HEK293 (cell line): ENCODE data around the gene SUSD4.

Experiments used
- CTCF ChIA-PET: fragments of 350-600 bp; formaldehyde crosslinking; extraction: SDS; loops from one replicate; lab custom pipeline; 2021; ENCODE audit warnings: antibody characterized with exemption; lab: Yijun Ruan, JAX
- POLR2A ChIA-PET: fragments of 300-600 bp; formaldehyde crosslinking; extraction: SDS; loops from one replicate; lab custom pipeline; 2020; ENCODE audit warnings: antibody characterized with exemption, inconsistent platforms; lab: Yijun Ruan, JAX
- H3K27ac ChIP-seq: fragments of 200-500 bp; sonication (Bioruptor generic); 2 replicates; pipeline ENCODE4 v1.5.1; 2014; ENCODE audit warnings: low read depth, low read length, control low read depth, inconsistent platforms; ENCODE audit errors: extremely low read depth
- H3K36me3 ChIP-seq, 2 experiments: fragments of 200-500 bp in 1 of 2; sonication (Bioruptor generic) in 1 of 2; 1 replicate in 1 of 2; 2 replicates in 1 of 2; pipeline ENCODE4 v1.5.1; 2014 to 2017; ENCODE audit warnings: inconsistent platforms in 2 of 2, low read length in 2 of 2; ENCODE audit not compliant: control insufficient read depth in 2 of 2, insufficient read depth in 1 of 2
- H3K4me1 ChIP-seq: fragments of 200-500 bp; sonication (Bioruptor generic); 2 replicates; pipeline ENCODE4 v1.5.1; 2014; ENCODE audit warnings: mild to moderate bottlenecking, low read length, inconsistent platforms; ENCODE audit not compliant: control insufficient read depth, insufficient read depth
- H3K4me3 ChIP-seq: 2 replicates; pipeline ENCODE4 v1.5.1; 2011; ENCODE audit warnings: low read depth, mild to moderate bottlenecking, control low read depth, low read length, moderate library complexity
- H3K9me3 ChIP-seq: fragments of 200-500 bp; sonication (Bioruptor generic); 2 replicates; pipeline ENCODE4 v1.5.1; 2014; ENCODE audit warnings: low read depth, low read length, inconsistent platforms; ENCODE audit not compliant: control insufficient read depth, insufficient read depth
- EGR2 ChIP-seq: fragments of 450-650 bp; formaldehyde crosslinking; IDR thresholded peaks from 2 replicates; pipeline ENCODE4 v1.5.1; 2016; ENCODE audit warnings: low read depth, missing biosample characterization, missing genetic modification characterization
- HOXC10 ChIP-seq: sonication (generic); formaldehyde crosslinking; IDR thresholded peaks from 2 replicates; pipeline ENCODE4 v1.8.1; 2023; ENCODE audit warnings: mild to moderate bottlenecking, missing genetic modification reagents
- KLF1 ChIP-seq: fragments of 450-650 bp; formaldehyde crosslinking; IDR thresholded peaks from 2 replicates; pipeline ENCODE4 v1.5.1; 2016; ENCODE audit warnings: missing biosample characterization, missing genetic modification characterization
- KLF9 ChIP-seq: fragments of 450-650 bp; formaldehyde crosslinking; IDR thresholded peaks from 2 replicates; pipeline ENCODE4 v1.5.1; 2016; ENCODE audit warnings: missing biosample characterization, missing genetic modification characterization, low read depth
- SETDB1 ChIP-seq: IDR thresholded peaks from one replicate; pipeline ENCODE4 v1.6.1; 2017; ENCODE audit warnings: mild to moderate bottlenecking, low read length, moderate library complexity, mixed read lengths; ENCODE audit not compliant: insufficient read length
- SP3 ChIP-seq: fragments of 450-650 bp; formaldehyde crosslinking; IDR thresholded peaks from 2 replicates; pipeline ENCODE4 v1.5.1; 2016; ENCODE audit warnings: missing biosample characterization, missing genetic modification characterization
- YY2 ChIP-seq: fragments of 450-650 bp; formaldehyde crosslinking; IDR thresholded peaks from 2 replicates; pipeline ENCODE4 v1.5.1; 2016; ENCODE audit warnings: missing biosample characterization, missing genetic modification characterization
- ZBTB7A ChIP-seq: fragments of 450-650 bp; formaldehyde crosslinking; IDR thresholded peaks from 2 replicates; pipeline ENCODE4 v1.5.1; 2016; ENCODE audit warnings: low read depth, missing biosample characterization, missing genetic modification characterization
- ZNF114 ChIP-seq: fragments of 450-650 bp; formaldehyde crosslinking; IDR thresholded peaks from 2 replicates; pipeline ENCODE4 v1.5.0; 2017; ENCODE audit warnings: missing biosample characterization, missing genetic modification characterization
- ZNF133 ChIP-seq: fragments of 450-650 bp; formaldehyde crosslinking; IDR thresholded peaks from 2 replicates; pipeline ENCODE4 v1.5.1; 2016; ENCODE audit warnings: missing biosample characterization, missing genetic modification characterization
- ZNF138 ChIP-seq: fragments of 450-650 bp; formaldehyde crosslinking; IDR thresholded peaks from 2 replicates; pipeline ENCODE4 v1.5.1; 2016; ENCODE audit warnings: missing biosample characterization, missing genetic modification characterization, borderline replicate concordance
- ZNF23 ChIP-seq: fragments of 450-650 bp; formaldehyde crosslinking; IDR thresholded peaks from 2 replicates; pipeline ENCODE4 v1.5.1; 2016; ENCODE audit warnings: missing biosample characterization, missing genetic modification characterization, borderline replicate concordance
- ZNF24 ChIP-seq: fragments of 450-650 bp; formaldehyde crosslinking; IDR thresholded peaks from 2 replicates; pipeline ENCODE4 v1.5.1; 2016; ENCODE audit warnings: missing biosample characterization, missing genetic modification characterization
- ZNF302 ChIP-seq: fragments of 450-650 bp; formaldehyde crosslinking; IDR thresholded peaks from 2 replicates; pipeline ENCODE4 v1.5.1; 2016; ENCODE audit warnings: missing biosample characterization, missing genetic modification characterization, low read depth
- ZNF311 ChIP-seq: fragments of 450-650 bp; formaldehyde crosslinking; IDR thresholded peaks from 2 replicates; pipeline ENCODE4 v1.5.1; 2017; ENCODE audit warnings: missing biosample characterization, missing genetic modification characterization, borderline replicate concordance
- ZNF530 ChIP-seq: fragments of 450-650 bp; formaldehyde crosslinking; IDR thresholded peaks from 2 replicates; pipeline ENCODE4 v1.5.1; 2016; ENCODE audit warnings: low read depth, missing biosample characterization, missing genetic modification characterization
- ZNF624 ChIP-seq: fragments of 450-650 bp; formaldehyde crosslinking; IDR thresholded peaks from 2 replicates; pipeline ENCODE4 v1.5.1; 2017; ENCODE audit warnings: missing biosample characterization, missing genetic modification characterization
- ZNF664 ChIP-seq: fragments of 450-650 bp; formaldehyde crosslinking; IDR thresholded peaks from 2 replicates; pipeline ENCODE4 v1.5.1; 2016; ENCODE audit warnings: missing biosample characterization, missing genetic modification characterization
- ZNF768 ChIP-seq: fragments of 450-650 bp; formaldehyde crosslinking; IDR thresholded peaks from 2 replicates; pipeline ENCODE4 v1.5.1; 2018; ENCODE audit warnings: missing biosample characterization, mild to moderate bottlenecking, missing genetic modification characterization
- ZSCAN30 ChIP-seq: fragments of 450-650 bp; IDR thresholded peaks from 2 replicates; pipeline ENCODE4 v1.5.1; 2018; ENCODE audit warnings: missing biosample characterization, mild to moderate bottlenecking, missing genetic modification characterization, moderate library complexity
- ZXDB ChIP-seq: fragments of 450-650 bp; formaldehyde crosslinking; IDR thresholded peaks from 2 replicates; pipeline ENCODE4 v1.5.1; 2016; ENCODE audit warnings: missing biosample characterization, missing genetic modification characterization
- TF ChIP-seq, protein P1 (sequence below): fragments of 450-650 bp; formaldehyde crosslinking; IDR thresholded peaks from 2 replicates; pipeline ENCODE4 v1.5.1; 2016; ENCODE audit warnings: missing biosample characterization, missing genetic modification characterization, borderline replicate concordance
- TF ChIP-seq, protein P2 (sequence below): fragments of 450-650 bp; formaldehyde crosslinking; IDR thresholded peaks from 2 replicates; pipeline ENCODE4 v1.5.1; 2016; ENCODE audit warnings: missing biosample characterization, missing genetic modification characterization, borderline replicate concordance

SUSD4 gene

DNA sequence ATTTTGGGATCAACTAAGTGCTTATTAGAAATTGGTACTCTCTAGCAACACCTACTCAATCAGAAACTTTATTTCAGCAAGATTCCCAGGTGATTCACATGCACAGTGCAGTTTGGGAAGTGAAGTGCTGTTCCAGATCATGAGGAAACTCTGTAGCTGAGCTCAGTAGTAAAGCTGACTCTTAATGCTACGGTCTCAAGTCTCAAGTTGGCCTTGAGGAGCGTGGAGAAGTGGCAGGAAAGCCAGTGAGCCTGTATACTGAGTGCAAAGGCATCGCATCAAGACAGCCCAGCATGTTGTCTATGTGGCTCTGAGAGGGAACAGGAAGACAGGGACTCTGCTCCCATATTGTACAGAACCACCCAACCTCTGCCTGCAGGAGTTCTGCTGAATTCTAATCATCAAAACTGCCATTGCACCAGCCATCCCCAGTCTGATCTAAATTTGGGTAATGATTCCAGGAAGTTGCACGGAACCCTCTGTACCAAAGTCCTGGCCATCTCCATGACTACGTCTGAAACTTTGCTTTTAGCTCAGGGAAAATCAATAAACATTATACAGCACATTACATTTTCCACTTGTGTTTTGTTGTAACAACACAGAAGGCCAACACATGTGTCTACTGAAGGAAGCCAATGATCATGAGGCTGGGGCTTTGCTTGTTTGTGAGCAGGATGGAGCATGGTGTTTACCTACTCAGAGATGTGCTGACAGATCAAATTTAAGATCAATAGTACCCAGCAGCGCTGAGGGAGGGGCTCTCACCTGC is 115.8 kb downstream of the SUSD4 start:
- POLR2A ChIA-PET = no interaction called here

DNA sequence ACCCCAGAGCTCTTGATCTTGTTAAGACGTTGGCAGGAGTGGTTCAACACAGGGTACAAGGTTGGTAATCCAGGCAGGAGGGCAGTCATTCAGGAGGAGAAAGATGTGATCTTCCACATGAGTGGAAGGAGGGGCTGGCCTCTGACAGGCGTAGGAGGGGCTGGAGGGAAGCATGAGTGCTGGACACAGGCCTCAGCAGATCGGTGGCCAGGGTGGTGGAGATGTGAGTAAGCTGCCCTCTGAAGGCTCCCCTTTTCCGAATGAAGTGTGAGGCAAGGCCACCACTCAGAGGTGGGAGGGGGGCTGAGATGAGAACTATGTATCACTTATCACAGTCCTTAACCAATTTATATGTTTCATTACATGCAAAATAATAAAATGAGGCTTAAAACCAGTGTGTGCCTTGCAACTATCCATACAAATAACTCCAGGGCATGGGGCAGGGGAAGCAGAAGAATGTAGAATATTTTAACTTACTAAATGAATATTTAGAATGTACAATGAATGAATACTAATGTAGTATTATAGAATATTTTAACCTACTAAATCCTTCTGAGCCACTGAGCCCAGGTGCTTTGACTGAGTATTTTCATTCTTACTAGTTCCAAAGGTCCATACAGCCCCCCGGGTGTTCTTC is 117.4 kb downstream of the SUSD4 start:
- H3K4me1 ChIP-seq = peaks cover 3% of the 10 kb centered on the region; the same call in 1 of the 2 replicates
- ChIA-PET CTCF (no interaction called here), POLR2A (no interaction called here)

More for the DNA sequence above, 115.8 kb downstream of the SUSD4 start:
- no peak for TF ChIP-seq ZNF24 (tag by site-specific recombination)
- TF ChIP-seq ZNF302 = no peak
- TF ChIP-seq ZXDB (tag by site-specific recombination) = no peak
- TF ChIP-seq, protein P1, sequence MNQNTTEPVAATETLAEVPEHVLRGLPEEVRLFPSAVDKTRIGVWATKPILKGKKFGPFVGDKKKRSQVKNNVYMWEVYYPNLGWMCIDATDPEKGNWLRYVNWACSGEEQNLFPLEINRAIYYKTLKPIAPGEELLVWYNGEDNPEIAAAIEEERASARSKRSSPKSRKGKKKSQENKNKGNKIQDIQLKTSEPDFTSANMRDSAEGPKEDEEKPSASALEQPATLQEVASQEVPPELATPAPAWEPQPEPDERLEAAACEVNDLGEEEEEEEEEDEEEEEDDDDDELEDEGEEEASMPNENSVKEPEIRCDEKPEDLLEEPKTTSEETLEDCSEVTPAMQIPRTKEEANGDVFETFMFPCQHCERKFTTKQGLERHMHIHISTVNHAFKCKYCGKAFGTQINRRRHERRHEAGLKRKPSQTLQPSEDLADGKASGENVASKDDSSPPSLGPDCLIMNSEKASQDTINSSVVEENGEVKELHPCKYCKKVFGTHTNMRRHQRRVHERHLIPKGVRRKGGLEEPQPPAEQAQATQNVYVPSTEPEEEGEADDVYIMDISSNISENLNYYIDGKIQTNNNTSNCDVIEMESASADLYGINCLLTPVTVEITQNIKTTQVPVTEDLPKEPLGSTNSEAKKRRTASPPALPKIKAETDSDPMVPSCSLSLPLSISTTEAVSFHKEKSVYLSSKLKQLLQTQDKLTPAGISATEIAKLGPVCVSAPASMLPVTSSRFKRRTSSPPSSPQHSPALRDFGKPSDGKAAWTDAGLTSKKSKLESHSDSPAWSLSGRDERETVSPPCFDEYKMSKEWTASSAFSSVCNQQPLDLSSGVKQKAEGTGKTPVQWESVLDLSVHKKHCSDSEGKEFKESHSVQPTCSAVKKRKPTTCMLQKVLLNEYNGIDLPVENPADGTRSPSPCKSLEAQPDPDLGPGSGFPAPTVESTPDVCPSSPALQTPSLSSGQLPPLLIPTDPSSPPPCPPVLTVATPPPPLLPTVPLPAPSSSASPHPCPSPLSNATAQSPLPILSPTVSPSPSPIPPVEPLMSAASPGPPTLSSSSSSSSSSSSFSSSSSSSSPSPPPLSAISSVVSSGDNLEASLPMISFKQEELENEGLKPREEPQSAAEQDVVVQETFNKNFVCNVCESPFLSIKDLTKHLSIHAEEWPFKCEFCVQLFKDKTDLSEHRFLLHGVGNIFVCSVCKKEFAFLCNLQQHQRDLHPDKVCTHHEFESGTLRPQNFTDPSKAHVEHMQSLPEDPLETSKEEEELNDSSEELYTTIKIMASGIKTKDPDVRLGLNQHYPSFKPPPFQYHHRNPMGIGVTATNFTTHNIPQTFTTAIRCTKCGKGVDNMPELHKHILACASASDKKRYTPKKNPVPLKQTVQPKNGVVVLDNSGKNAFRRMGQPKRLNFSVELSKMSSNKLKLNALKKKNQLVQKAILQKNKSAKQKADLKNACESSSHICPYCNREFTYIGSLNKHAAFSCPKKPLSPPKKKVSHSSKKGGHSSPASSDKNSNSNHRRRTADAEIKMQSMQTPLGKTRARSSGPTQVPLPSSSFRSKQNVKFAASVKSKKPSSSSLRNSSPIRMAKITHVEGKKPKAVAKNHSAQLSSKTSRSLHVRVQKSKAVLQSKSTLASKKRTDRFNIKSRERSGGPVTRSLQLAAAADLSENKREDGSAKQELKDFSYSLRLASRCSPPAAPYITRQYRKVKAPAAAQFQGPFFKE = no peak
- no peak for TF ChIP-seq ZNF311 (tag by site-specific recombination)
- no peak for TF ChIP-seq ZNF624 (tag by site-specific recombination)
- TF ChIP-seq SP3 (tag by site-specific recombination) = no peak
- TF ChIP-seq ZNF138 (tag by site-specific recombination) = no peak
- TF ChIP-seq, protein P2, sequence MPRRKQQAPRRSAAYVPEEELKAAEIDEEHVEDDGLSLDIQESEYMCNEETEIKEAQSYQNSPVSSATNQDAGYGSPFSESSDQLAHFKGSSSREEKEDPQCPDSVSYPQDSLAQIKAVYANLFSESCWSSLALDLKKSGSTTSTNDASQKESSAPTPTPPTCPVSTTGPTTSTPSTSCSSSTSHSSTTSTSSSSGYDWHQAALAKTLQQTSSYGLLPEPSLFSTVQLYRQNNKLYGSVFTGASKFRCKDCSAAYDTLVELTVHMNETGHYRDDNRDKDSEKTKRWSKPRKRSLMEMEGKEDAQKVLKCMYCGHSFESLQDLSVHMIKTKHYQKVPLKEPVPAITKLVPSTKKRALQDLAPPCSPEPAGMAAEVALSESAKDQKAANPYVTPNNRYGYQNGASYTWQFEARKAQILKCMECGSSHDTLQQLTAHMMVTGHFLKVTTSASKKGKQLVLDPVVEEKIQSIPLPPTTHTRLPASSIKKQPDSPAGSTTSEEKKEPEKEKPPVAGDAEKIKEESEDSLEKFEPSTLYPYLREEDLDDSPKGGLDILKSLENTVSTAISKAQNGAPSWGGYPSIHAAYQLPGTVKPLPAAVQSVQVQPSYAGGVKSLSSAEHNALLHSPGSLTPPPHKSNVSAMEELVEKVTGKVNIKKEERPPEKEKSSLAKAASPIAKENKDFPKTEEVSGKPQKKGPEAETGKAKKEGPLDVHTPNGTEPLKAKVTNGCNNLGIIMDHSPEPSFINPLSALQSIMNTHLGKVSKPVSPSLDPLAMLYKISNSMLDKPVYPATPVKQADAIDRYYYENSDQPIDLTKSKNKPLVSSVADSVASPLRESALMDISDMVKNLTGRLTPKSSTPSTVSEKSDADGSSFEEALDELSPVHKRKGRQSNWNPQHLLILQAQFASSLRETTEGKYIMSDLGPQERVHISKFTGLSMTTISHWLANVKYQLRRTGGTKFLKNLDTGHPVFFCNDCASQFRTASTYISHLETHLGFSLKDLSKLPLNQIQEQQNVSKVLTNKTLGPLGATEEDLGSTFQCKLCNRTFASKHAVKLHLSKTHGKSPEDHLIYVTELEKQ (tag by site-specific recombination) = no peak
- TF ChIP-seq YY2 (tag by site-specific recombination) = no peak
- TF ChIP-seq ZNF768 (tag by site-specific recombination) = no peak
- TF ChIP-seq ZNF23 (tag by site-specific recombination) = no peak
- TF ChIP-seq EGR2 (tag by site-specific recombination) = no peak
- no peak for TF ChIP-seq ZNF114 (tag by site-specific recombination)
- TF ChIP-seq ZNF133 (tag by site-specific recombination) = no peak
- TF ChIP-seq KLF1 (tag by site-specific recombination) = no peak
- TF ChIP-seq, all 188 proteins: peak for 0
- Histone ChIP-seq H3K4me3 (no peak overlapping the region), H3K36me3 (no peaks in the 10 kb centered on the region), H3K4me1 (peaks cover 3% of the 10 kb centered on the region; the same call in 1 of the 2 replicates), H3K9me3 (no peaks in the 10 kb centered on the region), H3K27ac (no peak overlapping the region)
- CTCF ChIA-PET = interaction anchor here (0.7 kb wide), 1 partner anchor 296 kb away, joined by 3 read pairs; no protein-coding TSS in a partner anchor

More for the DNA sequence above, 117.4 kb downstream of the SUSD4 start:
- TF ChIP-seq ZBTB7A (tag by site-specific recombination) (no peak), SP3 (tag by site-specific recombination) (no peak), ZNF530 (tag by site-specific recombination) (no peak), ZSCAN30 (tag by site-specific recombination) (no peak), KLF9 (tag by site-specific recombination) (no peak), SETDB1 (no peak), ZNF664 (tag by site-specific recombination) (no peak), HOXC10 (CRISPR knock-in tag) (no peak)
- no peaks in the 10 kb centered on the region for H3K36me3 ChIP-seq
- no peaks in the 10 kb centered on the region for H3K9me3 ChIP-seq
- H3K4me3 ChIP-seq = no peak overlapping the region
- H3K27ac ChIP-seq = no peak overlapping the region
